Measurements from ENCODE around the gene RYR3.

Gene RYR3

GRCh38 chr15:33454996-33455395, 144.2 kb downstream of the RYR3 start:
- no peak for DNase-seq

- DNase-seq, result no peak
Observed at GRCh38 chr15:33458421-33458820, 147.7 kb downstream of the RYR3 start.

- no peak for DNase-seq
Observed at GRCh38 chr15:33460166-33460805, 149.5 kb downstream of the RYR3 start.

- no peak for DNase-seq
Observed at GRCh38 chr15:33461671-33462070, 150.9 kb downstream of the RYR3 start.

GRCh38 chr15:33467146-33467815, 156.5 kb downstream of the RYR3 start:
- DNase-seq, result no peak

GRCh38 chr15:33467816-33468163, 157.0 kb downstream of the RYR3 start:
- no peak for DNase-seq

GRCh38 chr15:33468740-33469139, 158.0 kb downstream of the RYR3 start:
- DNase-seq, result no peak

GRCh38 chr15:33473005-33473404, 162.2 kb downstream of the RYR3 start:
- DNase-seq, result no peak

- no peak for DNase-seq
Observed at GRCh38 chr15:33473714-33474113, 162.9 kb downstream of the RYR3 start.

- DNase-seq, result no peak
Observed at GRCh38 chr15:33476076-33476475, 165.3 kb downstream of the RYR3 start.

- no peak for DNase-seq
Observed at GRCh38 chr15:33476908-33477307, 166.1 kb downstream of the RYR3 start.

GRCh38 chr15:33489335-33489734, 178.6 kb downstream of the RYR3 start:
- DNase-seq, result no peak

- no peak for DNase-seq
Observed at GRCh38 chr15:33490703-33491102, 179.9 kb downstream of the RYR3 start.

- no peak for DNase-seq
Observed at GRCh38 chr15:33492434-33493052, 181.8 kb downstream of the RYR3 start.

- no peak for DNase-seq
Observed at GRCh38 chr15:33494306-33494705, 183.5 kb downstream of the RYR3 start.

GRCh38 chr15:33500432-33501195, 189.8 kb downstream of the RYR3 start:
- no peak for DNase-seq

GRCh38 chr15:33503681-33504080, 192.9 kb downstream of the RYR3 start:
- DNase-seq, result no peak

GRCh38 chr15:33506781-33507296, 196.1 kb downstream of the RYR3 start:
- no peak for DNase-seq

- peak; percentile 90 for DNase-seq
Observed at GRCh38 chr15:33508703-33509102, 197.9 kb downstream of the RYR3 start.

- DNase-seq, result no peak
Observed at GRCh38 chr15:33515121-33515520, 204.4 kb downstream of the RYR3 start.

GRCh38 chr15:33516563-33516962, 205.8 kb downstream of the RYR3 start:
- no peak for DNase-seq

- DNase-seq, result no peak
Observed at GRCh38 chr15:33517944-33518343, 207.2 kb downstream of the RYR3 start.

GRCh38 chr15:33518421-33518820, 207.7 kb downstream of the RYR3 start:
- no peak for DNase-seq

- no peak for DNase-seq
Observed at GRCh38 chr15:33524274-33524673, 213.5 kb downstream of the RYR3 start.

Data from NCI-H2171 treated with DMSO at 0.1 percent for 48 hours (cell line).